ENCODE measurements around the gene MANBA.

The MANBA gene

DNA sequence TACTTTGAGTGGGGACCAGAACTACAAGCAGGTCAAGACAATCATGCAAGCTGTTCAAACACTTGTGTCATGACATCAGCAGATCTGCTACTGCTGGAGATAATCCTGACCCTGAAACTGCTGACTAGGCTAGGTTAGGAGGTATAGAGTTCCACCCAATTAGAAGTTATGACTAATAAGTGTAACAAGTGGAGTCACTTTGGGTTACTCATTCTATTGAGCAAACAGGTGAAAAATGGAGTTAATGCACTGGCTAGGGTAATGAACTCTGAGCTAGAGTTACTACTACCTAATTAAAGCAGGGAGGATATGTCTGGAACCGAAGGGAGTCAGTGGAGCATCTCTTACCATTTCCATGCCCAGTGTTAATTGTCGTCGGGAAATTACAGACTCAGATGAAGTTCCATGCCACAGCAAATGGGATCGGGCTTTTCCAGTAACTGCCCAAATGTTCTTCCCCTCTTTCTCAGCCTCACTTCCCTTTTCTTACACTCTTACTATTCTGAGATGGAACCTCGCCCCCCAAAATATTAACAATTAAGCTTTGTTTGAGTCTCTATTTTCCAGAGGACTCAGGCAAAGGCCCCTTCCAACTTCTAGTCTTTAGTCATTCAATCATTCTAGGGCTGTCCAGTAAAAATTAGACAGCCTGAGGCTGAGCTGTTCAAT lies 19.8 kb upstream of the MANBA start:
- Mint-ChIP-seq H3K36me3 (ENCODE audit: low read depth) (no peaks in the 10 kb centered on the region), H3K27me3 (ENCODE audit: low read depth) (peaks cover 23% of the 10 kb centered on the region), H3K4me3 (no peak overlapping the region), H3K9me3 (no peaks in the 10 kb centered on the region), H3K4me1 (ENCODE audit: low read depth) (peaks cover 1% of the 10 kb centered on the region), H3K27ac (no peak overlapping the region)

GRCh38 chr4:102779204-102779603 lies 18.4 kb upstream of the MANBA start:
- Mint-ChIP-seq H3K27ac (no peak overlapping the region), H3K4me3 (no peak overlapping the region), H3K36me3 (ENCODE audit: low read depth) (no peaks in the 10 kb centered on the region), H3K4me1 (ENCODE audit: low read depth) (peaks cover 1% of the 10 kb centered on the region), H3K27me3 (ENCODE audit: low read depth) (peaks cover 24% of the 10 kb centered on the region), H3K9me3 (no peaks in the 10 kb centered on the region)

GRCh38 chr4:102778720-102779119 lies 18.0 kb upstream of the MANBA start:
- Mint-ChIP-seq H3K27ac (no peak overlapping the region), H3K36me3 (ENCODE audit: low read depth) (no peaks in the 10 kb centered on the region)

GRCh38 chr4:102775805-102776204 lies 15.0 kb upstream of the MANBA start:
- no peak overlapping the region for H3K27ac Mint-ChIP-seq
- H3K4me3 Mint-ChIP-seq: no peak overlapping the region
- peaks cover 1% of the 10 kb centered on the region for H3K4me1 Mint-ChIP-seq (ENCODE audit: low read depth)
- no peaks in the 10 kb centered on the region for H3K9me3 Mint-ChIP-seq
- no peaks in the 10 kb centered on the region for H3K36me3 Mint-ChIP-seq (ENCODE audit: low read depth)
- H3K27me3 Mint-ChIP-seq (ENCODE audit: low read depth): peaks cover 24% of the 10 kb centered on the region

More at GRCh38 chr4:102778720-102779119, 18.0 kb upstream of the MANBA start:
- Mint-ChIP-seq H3K4me1 (ENCODE audit: low read depth) (peaks cover 1% of the 10 kb centered on the region), H3K27me3 (ENCODE audit: low read depth) (peaks cover 24% of the 10 kb centered on the region), H3K9me3 (no peaks in the 10 kb centered on the region), H3K4me3 (no peak overlapping the region)

DNA sequence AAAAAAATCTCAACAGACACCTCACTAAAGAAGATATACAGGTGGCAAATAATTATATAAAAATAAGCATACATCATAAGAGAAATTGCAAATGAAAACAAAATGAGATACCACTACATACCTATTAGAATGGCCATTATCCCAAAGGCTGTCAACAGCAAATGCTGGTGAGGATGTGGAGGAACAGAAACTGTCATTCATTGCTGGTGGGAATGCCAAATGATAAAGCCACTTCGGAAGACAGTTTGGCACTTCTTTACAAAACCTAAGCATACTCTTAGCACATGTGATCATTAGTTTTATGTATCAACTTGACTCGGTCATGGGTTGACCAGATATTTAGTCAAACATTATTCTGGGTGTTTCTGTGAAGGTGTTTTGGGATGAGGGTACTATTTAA lies 13.5 kb upstream of the MANBA start:
- H3K4me3 Mint-ChIP-seq: no peak overlapping the region

GRCh38 chr4:102772738-102773340 lies 12.1 kb upstream of the MANBA start:
- Mint-ChIP-seq H3K36me3 (ENCODE audit: low read depth) (no peaks in the 10 kb centered on the region), H3K27ac (no peak overlapping the region), H3K4me3 (no peak overlapping the region), H3K9me3 (no peaks in the 10 kb centered on the region), H3K4me1 (ENCODE audit: low read depth) (no peaks in the 10 kb centered on the region), H3K27me3 (ENCODE audit: low read depth) (peaks cover 33% of the 10 kb centered on the region)

More for the DNA sequence above, 13.5 kb upstream of the MANBA start:
- Mint-ChIP-seq H3K9me3 (no peaks in the 10 kb centered on the region), H3K27ac (no peak overlapping the region), H3K27me3 (ENCODE audit: low read depth) (peaks cover 32% of the 10 kb centered on the region), H3K36me3 (ENCODE audit: low read depth) (no peaks in the 10 kb centered on the region), H3K4me1 (ENCODE audit: low read depth) (no peaks in the 10 kb centered on the region)

GRCh38 chr4:102764901-102765300 lies 4.1 kb upstream of the MANBA start:
- Mint-ChIP-seq H3K27me3 (ENCODE audit: low read depth) (peaks cover 25% of the 10 kb centered on the region), H3K36me3 (ENCODE audit: low read depth) (no peaks in the 10 kb centered on the region), H3K9me3 (no peaks in the 10 kb centered on the region), H3K4me3 (no peak overlapping the region), H3K27ac (no peak overlapping the region), H3K4me1 (ENCODE audit: low read depth) (peaks cover 13% of the 10 kb centered on the region)

GRCh38 chr4:102761906-102762305 lies 1.1 kb upstream of the MANBA start:
- Mint-ChIP-seq H3K4me1 (ENCODE audit: low read depth) (peaks cover 31% of the 10 kb centered on the region), H3K36me3 (ENCODE audit: low read depth) (peaks cover 10% of the 10 kb centered on the region), H3K27me3 (ENCODE audit: low read depth) (peaks cover 16% of the 10 kb centered on the region), H3K27ac (no peak overlapping the region), H3K9me3 (no peaks in the 10 kb centered on the region), H3K4me3 (peak overlapping the region; percentile 93)

GRCh38 chr4:102761296-102761701 lies 531 bp upstream of the MANBA start:
- peaks cover 31% of the 10 kb centered on the region for H3K4me1 Mint-ChIP-seq (ENCODE audit: low read depth)
- H3K36me3 Mint-ChIP-seq (ENCODE audit: low read depth): peaks cover 10% of the 10 kb centered on the region
- peak overlapping the region; percentile 93 for H3K4me3 Mint-ChIP-seq
- H3K9me3 Mint-ChIP-seq: no peaks in the 10 kb centered on the region
- peak overlapping the region; percentile 71 for H3K27ac Mint-ChIP-seq
- peaks cover 16% of the 10 kb centered on the region for H3K27me3 Mint-ChIP-seq (ENCODE audit: low read depth)

- peaks cover 6% of the 10 kb centered on the region for H3K27me3 Mint-ChIP-seq (ENCODE audit: low read depth)
- H3K36me3 Mint-ChIP-seq (ENCODE audit: low read depth): peaks cover 13% of the 10 kb centered on the region
- peak overlapping the region; percentile 93 for H3K4me3 Mint-ChIP-seq
Measured at GRCh38 chr4:102759831-102760644, 730 bp downstream of the MANBA start.

DNA sequence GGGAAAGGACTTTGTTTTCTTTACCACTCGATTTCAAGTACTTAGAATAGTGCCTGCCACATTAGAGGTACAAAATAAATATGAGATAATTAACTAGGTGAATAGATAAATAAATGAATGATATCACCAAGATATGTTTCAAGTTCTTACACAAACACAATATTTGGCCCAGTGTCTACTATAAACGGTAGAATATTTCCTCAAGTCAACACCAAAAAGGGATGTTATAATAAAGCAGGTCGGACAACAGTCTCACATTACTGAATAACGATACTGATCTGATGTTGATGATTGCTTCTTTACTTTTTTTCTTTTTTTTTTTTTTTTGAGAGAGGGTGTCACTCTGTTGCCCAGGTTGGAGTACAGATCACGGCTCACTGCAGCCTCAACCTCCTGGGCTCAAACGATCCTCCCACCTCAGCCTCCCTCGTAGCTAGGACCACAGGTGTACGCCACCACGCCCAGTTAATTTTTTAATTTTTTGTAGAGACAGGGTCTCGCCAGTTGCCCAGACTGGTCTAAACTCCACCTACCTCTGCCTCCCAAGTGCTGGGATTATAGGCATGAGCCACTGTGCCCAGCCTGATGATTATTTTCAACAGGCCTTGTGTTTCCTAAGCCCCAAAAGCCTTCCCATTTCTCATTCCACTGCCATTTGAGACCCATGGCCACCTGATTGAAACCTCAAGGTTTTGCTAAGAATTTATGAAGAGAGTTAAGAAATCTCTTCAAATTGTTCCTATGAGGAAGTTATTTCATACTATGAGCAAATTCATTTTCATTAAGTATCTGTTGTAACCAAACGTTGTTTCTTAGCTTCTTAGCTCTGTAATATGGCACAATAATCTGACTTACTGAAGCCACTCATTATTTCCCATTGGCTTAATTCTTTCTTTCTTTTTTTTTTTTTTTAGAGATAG lies 2.3 kb downstream of the MANBA start:
- H3K27ac Mint-ChIP-seq: no peak overlapping the region
- H3K4me3 Mint-ChIP-seq: no peak overlapping the region
- H3K4me1 Mint-ChIP-seq (ENCODE audit: low read depth): peaks cover 31% of the 10 kb centered on the region
- peaks cover 16% of the 10 kb centered on the region for H3K36me3 Mint-ChIP-seq (ENCODE audit: low read depth)
- H3K9me3 Mint-ChIP-seq: peaks cover 4% of the 10 kb centered on the region
- peaks cover 4% of the 10 kb centered on the region for H3K27me3 Mint-ChIP-seq (ENCODE audit: low read depth)

More at GRCh38 chr4:102759831-102760644, 730 bp downstream of the MANBA start:
- peaks cover 31% of the 10 kb centered on the region for H3K4me1 Mint-ChIP-seq (ENCODE audit: low read depth)
- peaks cover 1% of the 10 kb centered on the region for H3K9me3 Mint-ChIP-seq
- peak overlapping the region; percentile 85 for H3K27ac Mint-ChIP-seq

DNA sequence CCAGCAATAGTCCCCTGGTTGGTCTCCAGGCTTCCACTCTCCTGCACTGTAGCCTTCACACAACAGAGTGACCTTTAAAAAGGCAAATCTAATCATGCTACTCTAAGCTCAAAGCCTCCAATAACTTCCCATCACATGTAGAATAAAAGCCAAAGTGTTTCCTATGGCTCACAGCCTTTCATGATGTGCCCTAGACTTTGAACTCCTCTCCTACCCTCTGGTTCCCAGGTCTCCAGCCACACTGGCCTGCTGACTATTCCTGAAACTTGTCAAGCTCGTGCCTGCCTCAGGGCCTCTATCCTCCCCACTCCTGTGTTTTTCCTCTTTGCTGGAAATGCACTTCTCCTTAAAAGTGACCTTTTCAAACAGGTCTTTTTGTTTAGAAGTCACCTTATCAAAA lies 3.1 kb downstream of the MANBA start:
- Mint-ChIP-seq H3K27me3 (ENCODE audit: low read depth) (peaks cover 4% of the 10 kb centered on the region), H3K9me3 (peaks cover 4% of the 10 kb centered on the region), H3K27ac (no peak overlapping the region), H3K4me3 (no peak overlapping the region), H3K36me3 (ENCODE audit: low read depth) (peaks cover 16% of the 10 kb centered on the region), H3K4me1 (ENCODE audit: low read depth) (peaks cover 31% of the 10 kb centered on the region)

GRCh38 chr4:102754044-102754443 lies 6.7 kb downstream of the MANBA start:
- no peak overlapping the region for H3K27ac Mint-ChIP-seq
- peaks cover 16% of the 10 kb centered on the region for H3K36me3 Mint-ChIP-seq (ENCODE audit: low read depth)
- no peak overlapping the region for H3K4me3 Mint-ChIP-seq
- H3K4me1 Mint-ChIP-seq (ENCODE audit: low read depth): peaks cover 12% of the 10 kb centered on the region
- peaks cover 4% of the 10 kb centered on the region for H3K9me3 Mint-ChIP-seq
- no peaks in the 10 kb centered on the region for H3K27me3 Mint-ChIP-seq (ENCODE audit: low read depth)

DNA sequence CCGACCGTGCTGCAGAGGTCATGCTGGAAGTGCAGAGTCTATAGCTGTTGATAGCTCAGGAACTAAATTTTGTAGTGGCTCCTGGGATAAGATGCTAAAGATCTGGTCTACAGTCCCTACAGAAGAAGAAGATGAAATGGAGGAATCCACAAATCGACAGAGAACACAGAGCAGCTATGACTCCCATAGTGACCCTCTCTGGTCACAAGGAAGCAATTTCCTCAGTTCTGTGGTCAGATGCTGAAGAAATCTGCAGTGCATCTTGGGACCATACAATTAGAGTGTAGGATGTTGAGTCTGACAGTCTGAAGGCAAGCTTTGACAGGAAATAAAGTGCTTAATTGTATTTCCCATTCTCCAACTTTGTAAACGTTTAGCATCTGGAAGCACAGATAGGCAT lies 8.8 kb downstream of the MANBA start:
- Mint-ChIP-seq H3K27me3 (ENCODE audit: low read depth) (no peaks in the 10 kb centered on the region), H3K27ac (no peak overlapping the region), H3K9me3 (peaks cover 4% of the 10 kb centered on the region), H3K4me1 (ENCODE audit: low read depth) (peaks cover 2% of the 10 kb centered on the region), H3K36me3 (ENCODE audit: low read depth) (peaks cover 9% of the 10 kb centered on the region), H3K4me3 (no peak overlapping the region)

Measured in T-helper 1 cell treated with Interleukin-12 subunit alpha and Interleukin-12 subunit beta and Interleukin-4 antibody, amounts not matched to agents 30 μg/mL and 1 μg/mL, for 36 hours (primary cell).